ENCODE data around the gene MAPK1IP1L. TPM values are rescaled to one million over a fixed set of nuclear protein-coding genes. Genes with fewer than 3 reads are reported as not detected.

MAPK1IP1L gene
- total RNA-seq, 1 donor from 2014 or later: 106 TPM

DNA sequence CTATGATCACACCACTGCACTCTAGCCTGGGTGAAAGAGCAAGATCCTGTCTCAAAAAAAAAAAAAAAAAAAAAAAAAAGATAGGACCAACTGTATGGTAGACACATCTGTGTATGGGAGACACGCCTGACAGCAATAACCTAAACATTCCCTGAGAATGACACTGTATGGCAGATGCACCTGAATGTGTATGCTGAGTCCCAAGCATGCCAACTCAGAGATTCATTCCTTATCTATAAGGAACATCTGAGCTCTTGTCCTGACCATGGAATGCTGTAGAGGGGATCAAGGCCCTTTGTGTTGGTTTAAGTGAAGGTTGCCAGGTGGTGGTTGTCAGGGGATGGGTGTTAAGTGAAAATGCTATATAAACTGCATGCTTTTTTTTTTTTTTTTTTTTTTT is 58.4 kb downstream of the MAPK1IP1L start:
- H3K4me1 Mint-ChIP-seq (ENCODE audit: unreplicated experiment): peaks cover 18% of the 10 kb centered on the region
- no peak for DNase-seq (ENCODE audit: low spot score)
- peaks cover 4% of the 10 kb centered on the region for H3K27me3 Mint-ChIP-seq (ENCODE audit: unreplicated experiment)
- TF ChIP-seq, protein P1, sequence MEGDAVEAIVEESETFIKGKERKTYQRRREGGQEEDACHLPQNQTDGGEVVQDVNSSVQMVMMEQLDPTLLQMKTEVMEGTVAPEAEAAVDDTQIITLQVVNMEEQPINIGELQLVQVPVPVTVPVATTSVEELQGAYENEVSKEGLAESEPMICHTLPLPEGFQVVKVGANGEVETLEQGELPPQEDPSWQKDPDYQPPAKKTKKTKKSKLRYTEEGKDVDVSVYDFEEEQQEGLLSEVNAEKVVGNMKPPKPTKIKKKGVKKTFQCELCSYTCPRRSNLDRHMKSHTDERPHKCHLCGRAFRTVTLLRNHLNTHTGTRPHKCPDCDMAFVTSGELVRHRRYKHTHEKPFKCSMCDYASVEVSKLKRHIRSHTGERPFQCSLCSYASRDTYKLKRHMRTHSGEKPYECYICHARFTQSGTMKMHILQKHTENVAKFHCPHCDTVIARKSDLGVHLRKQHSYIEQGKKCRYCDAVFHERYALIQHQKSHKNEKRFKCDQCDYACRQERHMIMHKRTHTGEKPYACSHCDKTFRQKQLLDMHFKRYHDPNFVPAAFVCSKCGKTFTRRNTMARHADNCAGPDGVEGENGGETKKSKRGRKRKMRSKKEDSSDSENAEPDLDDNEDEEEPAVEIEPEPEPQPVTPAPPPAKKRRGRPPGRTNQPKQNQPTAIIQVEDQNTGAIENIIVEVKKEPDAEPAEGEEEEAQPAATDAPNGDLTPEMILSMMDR (IDR thresholded peaks at IDR 0.05; ENCODE audit: unreplicated experiment): no peak
- H3K27ac Mint-ChIP-seq (ENCODE audit: unreplicated experiment): no peak overlapping the region
- H3K4me3 Mint-ChIP-seq (ENCODE audit: unreplicated experiment): no peak overlapping the region
- H3K9me3 Mint-ChIP-seq (ENCODE audit: unreplicated experiment): peaks cover 4% of the 10 kb centered on the region
- peaks cover 5% of the 10 kb centered on the region for H3K36me3 Mint-ChIP-seq (ENCODE audit: low read depth, unreplicated experiment)

DNA sequence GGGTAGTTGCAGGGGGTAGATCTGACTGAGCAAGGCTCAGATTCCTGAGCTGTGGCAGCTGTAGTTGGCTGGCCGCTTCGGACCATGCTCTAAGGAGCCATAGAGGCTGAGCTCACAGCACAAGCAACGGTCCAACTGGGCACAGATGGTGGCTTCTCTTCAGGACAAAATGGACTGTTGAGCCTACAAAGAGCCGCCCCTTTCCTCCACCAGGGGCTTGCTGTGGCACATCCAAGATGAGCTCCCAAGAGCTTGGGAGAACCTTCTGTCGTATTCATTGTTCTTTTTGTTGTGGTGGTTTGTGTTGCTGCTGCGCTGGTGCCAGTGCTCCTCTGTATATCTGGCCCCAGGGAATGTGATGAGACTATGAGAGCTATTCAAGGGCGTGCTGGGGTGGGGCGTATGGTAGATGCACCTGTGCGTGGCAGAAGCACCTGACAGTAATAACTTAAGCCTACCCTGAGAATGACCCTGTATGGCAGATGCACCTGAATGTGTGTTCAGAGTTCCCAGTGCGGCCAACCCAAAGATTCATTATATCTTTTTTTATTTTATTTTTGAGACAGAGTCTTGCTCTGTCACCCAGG is 59.8 kb downstream of the MAPK1IP1L start:
- no peak for DNase-seq (ENCODE audit: low spot score)
- H3K27ac Mint-ChIP-seq (ENCODE audit: unreplicated experiment): no peak overlapping the region
- H3K36me3 Mint-ChIP-seq (ENCODE audit: low read depth, unreplicated experiment): peaks cover 5% of the 10 kb centered on the region
- H3K27me3 Mint-ChIP-seq (ENCODE audit: unreplicated experiment): peaks cover 4% of the 10 kb centered on the region
- no peak overlapping the region for H3K4me3 Mint-ChIP-seq (ENCODE audit: unreplicated experiment)
- H3K4me1 Mint-ChIP-seq (ENCODE audit: unreplicated experiment): peaks cover 18% of the 10 kb centered on the region
- TF ChIP-seq, protein P1 (IDR thresholded peaks at IDR 0.05; ENCODE audit: unreplicated experiment): peak; percentile 18
- H3K9me3 Mint-ChIP-seq (ENCODE audit: unreplicated experiment): peaks cover 4% of the 10 kb centered on the region

DNA sequence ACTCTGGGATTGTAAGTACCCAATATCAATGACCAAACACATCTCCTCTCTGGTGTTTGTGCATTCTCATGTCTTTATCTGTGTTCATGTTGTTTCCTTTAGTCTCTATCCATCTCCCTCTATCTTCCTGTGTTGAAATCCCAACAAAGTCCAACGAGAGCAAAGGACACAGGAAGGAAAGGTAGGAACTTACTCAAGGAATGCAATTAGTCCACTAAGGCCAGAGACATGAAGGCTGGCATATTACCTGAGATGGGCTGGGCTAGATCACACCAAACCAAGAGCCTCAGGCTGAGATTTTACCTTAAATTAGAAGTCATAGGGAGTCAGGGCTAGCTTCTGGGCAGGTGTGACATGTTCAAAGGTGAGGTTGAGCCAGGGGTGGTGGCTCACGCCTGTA is 63.3 kb downstream of the MAPK1IP1L start:
- Mint-ChIP-seq H3K9me3 (ENCODE audit: unreplicated experiment) (peaks cover 4% of the 10 kb centered on the region), H3K27me3 (ENCODE audit: unreplicated experiment) (peaks cover 4% of the 10 kb centered on the region), H3K36me3 (ENCODE audit: low read depth, unreplicated experiment) (peaks cover 5% of the 10 kb centered on the region), H3K27ac (ENCODE audit: unreplicated experiment) (no peak overlapping the region), H3K4me3 (ENCODE audit: unreplicated experiment) (no peak overlapping the region), H3K4me1 (ENCODE audit: unreplicated experiment) (peaks cover 10% of the 10 kb centered on the region)
- TF ChIP-seq, protein P1 (IDR thresholded peaks at IDR 0.05; ENCODE audit: unreplicated experiment): no peak
- DNase-seq (ENCODE audit: low spot score): no peak

DNA sequence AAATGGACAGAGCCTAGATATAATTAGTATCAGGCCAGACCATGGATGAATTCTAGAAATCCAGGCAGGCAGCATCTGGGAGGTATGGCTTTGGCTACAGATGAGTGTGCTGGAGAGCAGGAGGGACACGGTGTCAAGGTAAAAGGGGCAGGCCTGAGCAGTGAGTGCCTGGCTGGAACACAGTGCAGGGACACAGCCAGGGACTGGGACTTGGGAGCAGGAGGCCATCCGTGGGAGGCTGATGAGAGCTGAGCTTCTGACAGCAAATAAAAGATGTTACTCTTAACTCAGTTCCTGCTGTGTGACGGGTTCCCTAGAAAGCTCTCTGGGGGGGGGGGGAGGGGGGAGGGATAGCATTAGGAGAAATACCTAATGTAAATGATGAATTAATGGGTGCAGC is 64.0 kb downstream of the MAPK1IP1L start:
- H3K27me3 Mint-ChIP-seq (ENCODE audit: unreplicated experiment): peaks cover 5% of the 10 kb centered on the region
- H3K36me3 Mint-ChIP-seq (ENCODE audit: low read depth, unreplicated experiment): peaks cover 5% of the 10 kb centered on the region
- peaks cover 10% of the 10 kb centered on the region for H3K4me1 Mint-ChIP-seq (ENCODE audit: unreplicated experiment)
- TF ChIP-seq, protein P1 (IDR thresholded peaks at IDR 0.05; ENCODE audit: unreplicated experiment): no peak
- H3K9me3 Mint-ChIP-seq (ENCODE audit: unreplicated experiment): peaks cover 4% of the 10 kb centered on the region
- no peak overlapping the region for H3K4me3 Mint-ChIP-seq (ENCODE audit: unreplicated experiment)
- no peak overlapping the region for H3K27ac Mint-ChIP-seq (ENCODE audit: unreplicated experiment)
- no peak for DNase-seq (ENCODE audit: low spot score)

DNA sequence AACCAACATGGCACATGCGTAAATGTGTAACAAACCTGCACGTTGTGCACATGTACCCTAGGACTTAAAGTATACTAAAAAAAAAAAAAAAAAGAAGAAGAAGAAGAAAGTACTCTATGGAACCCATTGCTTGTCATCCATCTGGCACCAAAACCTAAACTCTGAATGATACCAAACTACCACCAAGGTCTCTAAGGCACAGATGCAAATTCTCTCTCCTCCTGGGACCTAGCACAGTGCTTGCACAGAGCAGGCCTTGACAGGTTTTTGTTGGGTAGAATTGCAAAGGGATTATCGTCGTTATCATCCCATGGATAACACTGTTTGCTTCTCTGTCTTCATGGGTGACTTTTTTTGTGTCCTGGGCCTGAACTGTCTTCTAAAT is 64.4 kb downstream of the MAPK1IP1L start:
- DNase-seq (ENCODE audit: low spot score): no peak
- H3K4me3 Mint-ChIP-seq (ENCODE audit: unreplicated experiment): no peak overlapping the region
- peaks cover 5% of the 10 kb centered on the region for H3K27me3 Mint-ChIP-seq (ENCODE audit: unreplicated experiment)
- H3K4me1 Mint-ChIP-seq (ENCODE audit: unreplicated experiment): peaks cover 10% of the 10 kb centered on the region
- TF ChIP-seq, protein P1 (IDR thresholded peaks at IDR 0.05; ENCODE audit: unreplicated experiment): no peak
- H3K9me3 Mint-ChIP-seq (ENCODE audit: unreplicated experiment): peaks cover 4% of the 10 kb centered on the region
- H3K36me3 Mint-ChIP-seq (ENCODE audit: low read depth, unreplicated experiment): peaks cover 5% of the 10 kb centered on the region
- H3K27ac Mint-ChIP-seq (ENCODE audit: unreplicated experiment): no peak overlapping the region

Data from endothelial cell (in vitro differentiated cells).